HG03108 (cell line): ENCODE results near the gene MAP4K3.
"Not testable (repeated sequence)": the region's sequence is repeated elsewhere in the genome, so short reads cannot be mapped to it uniquely, and the experiment has no call there.

Experiments
- ATAC-seq: cut with Tn5 transposase; IDR thresholded peaks from one replicate; pipeline ENCODE4 v1.9.1; 2021; ENCODE audit warnings: moderate library complexity; ENCODE audit not compliant: unreplicated experiment

Gene MAP4K3

DNA sequence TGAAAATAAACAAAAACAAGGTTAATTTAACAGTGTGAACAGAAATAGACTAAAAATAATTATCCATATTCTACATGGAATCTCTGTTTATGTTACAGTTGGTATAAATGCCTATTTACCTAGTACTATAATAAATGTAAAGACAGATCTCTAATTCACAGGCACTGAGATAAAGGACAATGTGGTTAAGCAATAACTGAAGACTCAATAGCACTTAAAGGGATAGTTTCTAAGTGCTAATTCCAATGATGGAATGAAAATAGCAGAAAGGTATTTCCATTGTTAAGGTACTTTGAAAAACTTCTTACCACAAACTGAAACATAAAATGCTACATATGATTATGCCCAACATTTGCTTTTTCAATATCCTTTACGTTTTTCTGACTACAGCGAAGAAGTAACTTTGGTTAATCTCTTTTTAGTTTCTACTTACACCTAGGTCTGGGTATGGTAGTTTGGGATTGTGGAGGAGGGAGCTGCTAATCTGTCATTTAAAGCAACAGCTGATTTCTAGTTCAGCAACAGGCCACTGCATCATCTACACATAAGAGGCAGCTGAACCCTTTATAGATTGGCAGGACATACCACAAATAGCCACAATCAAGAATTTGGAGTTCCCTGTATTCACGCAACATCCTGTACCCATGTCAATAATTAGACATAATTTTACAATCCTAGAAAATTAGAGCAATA, 27.2 kb downstream of the MAP4K3 start:
- no peak for ATAC-seq

DNA sequence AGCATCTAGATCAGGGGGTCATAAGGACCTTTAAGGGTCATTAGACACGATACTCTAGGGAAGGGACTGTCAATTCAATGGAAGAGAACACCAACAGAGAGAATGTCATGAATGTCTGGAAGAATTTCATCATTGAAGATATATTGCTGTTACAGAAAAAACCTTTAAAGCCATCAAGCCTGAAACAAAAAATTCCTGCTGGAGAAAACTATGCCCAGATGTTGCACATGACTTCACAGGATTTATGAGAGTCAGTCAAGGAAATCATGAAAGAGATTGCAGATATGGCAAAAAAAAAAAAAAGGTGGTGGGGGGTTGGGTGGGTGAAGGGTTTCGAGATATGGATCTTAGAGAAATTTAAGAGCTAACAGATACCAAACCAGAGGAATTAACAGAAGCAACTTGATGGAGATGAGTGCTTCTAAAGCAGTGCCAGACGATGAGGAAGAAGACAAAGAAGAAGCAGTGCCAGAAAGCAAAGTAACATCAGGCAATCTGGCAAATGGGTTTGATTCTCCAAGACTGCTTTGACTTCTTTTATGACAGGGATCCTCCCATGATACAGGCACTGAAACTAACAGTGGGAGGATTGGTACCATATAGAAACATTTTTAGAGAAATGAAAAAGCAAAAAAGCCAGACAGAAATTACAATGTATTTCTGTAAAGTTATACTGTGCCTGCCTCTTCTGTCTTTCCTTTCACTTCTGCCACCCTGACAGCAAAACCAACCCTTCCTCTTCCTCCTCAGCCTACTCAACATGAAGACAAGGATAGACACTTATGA, 28.5 kb downstream of the MAP4K3 start:
- peak; percentile 48 for ATAC-seq

DNA sequence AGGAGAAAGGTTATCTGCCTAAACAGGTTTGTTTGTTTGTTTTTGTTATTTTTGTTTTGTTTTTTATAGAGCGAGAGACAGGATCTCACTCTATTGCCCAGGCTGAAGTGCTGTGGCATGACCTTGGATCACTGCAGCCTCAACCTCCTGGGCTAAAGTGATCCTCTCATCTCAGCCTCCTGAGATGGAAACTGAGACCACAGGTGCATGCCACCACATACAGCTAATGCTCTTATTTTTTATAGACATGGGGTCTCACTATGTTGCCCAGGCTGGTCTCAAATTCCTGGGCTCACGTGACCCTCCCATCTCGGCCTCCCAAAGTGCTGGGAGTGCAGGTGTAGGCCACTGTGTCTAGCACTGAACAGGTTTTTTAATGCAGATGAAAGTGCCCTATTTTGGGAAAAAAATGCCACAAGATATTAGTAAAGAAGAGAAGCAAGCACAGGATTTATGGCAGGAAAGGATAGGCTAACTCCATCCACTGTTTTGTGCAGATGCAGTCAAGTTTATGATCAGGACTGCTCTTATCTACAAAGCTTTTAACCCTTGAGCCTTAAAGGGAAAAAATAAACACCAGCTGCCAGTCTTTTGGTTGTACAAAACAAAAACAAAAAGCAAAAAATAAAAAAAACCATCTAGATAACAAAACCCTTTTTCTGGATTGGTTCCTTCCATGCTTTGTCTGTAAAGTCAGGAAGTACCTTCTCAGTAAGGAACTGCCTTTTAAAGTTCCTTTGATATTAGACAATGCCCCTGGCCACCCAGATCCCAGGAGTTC, 29.4 kb downstream of the MAP4K3 start:
- no peak for ATAC-seq

DNA sequence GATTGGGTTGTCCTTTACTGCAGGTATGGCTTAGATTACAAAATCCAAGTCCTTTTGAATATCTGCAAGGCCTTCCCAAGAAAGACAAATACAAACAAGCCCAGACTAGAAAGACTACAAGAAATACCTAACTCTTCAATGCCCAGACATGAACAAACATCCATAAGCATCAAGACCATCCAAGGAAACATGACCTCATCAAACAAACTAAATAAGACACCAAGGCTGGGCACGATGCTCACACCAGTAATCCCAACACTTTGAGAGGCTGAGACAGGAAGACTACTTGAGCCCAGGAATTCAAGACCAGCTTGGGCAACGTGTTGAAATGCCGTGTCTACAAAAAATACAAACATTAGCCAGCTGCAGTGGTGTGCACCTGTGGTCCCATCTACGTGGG, 31.7 kb downstream of the MAP4K3 start:
- no peak for ATAC-seq

DNA sequence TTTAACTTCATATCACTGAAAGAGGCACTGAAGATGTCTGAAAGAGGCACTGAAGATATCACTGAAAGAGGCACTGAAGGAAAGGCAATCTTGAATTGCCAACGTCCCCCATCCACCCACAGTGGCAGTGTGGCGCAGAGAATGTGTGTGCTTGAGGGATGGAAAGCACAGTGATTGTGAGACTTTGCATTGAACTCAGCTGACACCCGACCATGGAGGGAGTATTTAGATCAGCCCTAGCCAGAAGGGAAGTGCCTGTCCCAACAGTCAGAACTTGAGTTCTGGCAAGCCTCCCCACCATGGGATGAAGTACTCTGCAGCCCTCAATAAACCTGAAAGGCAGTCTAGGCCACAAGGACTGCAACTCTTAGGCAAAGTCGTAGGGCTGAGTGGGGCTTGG, 33.8 kb downstream of the MAP4K3 start:
- ATAC-seq: no peak

DNA sequence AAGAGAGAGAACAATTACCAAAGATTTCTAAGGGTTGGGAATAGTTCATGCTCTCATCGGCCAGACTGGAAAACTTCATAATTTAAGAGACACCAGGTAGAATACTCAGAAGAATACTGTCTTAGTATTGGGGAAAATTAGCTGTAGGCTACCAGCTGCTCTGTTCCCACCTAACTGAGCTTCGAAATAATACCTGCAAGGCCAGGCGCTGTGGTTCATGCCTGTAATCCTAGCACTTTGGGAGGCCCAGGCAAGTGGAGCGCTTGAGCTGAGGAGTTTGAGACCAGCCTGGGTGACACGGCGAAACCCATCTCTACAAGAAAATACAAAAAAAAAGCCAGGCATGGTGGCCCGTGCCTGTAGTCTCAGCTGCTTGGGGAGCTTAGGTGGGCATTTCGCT, 35.8 kb downstream of the MAP4K3 start:
- no peak for ATAC-seq

DNA sequence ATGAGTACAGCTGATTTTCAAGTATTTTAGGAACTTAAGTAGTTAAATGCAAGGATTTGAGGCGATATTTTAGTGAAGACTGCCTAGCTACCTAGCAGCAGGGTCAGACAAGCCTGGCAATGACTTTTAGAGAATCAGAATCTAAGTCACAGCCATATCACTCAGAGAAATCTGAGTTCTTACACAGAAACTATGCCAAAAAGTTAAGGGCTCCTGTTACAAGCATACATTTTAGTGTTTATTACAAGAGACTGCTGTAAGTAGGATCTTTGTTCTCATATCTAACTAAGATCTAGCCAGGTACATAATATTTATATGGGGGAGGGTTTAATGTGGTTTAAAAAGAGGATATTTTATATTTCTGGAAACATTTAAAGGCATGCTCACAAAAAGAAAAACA, 37.5 kb downstream of the MAP4K3 start:
- ATAC-seq: no peak

DNA sequence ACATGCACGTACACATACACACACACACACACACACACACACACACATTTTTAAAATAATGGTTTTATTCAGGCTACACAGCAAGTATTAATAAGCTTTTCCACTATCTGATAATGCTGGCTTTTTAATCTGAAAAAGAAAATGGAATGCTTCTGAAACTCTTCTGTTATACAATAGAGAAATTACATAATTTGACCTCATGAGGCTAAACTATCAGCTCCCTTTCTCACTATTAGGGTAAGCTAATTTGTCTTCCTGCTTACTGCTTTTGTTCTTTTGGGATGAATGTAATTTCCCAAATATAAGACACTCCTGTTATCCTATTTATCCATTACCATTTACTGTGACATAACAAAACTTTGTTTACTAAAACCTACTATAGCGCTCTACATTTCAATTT, 41.8 kb downstream of the MAP4K3 start:
- ATAC-seq: no peak

DNA sequence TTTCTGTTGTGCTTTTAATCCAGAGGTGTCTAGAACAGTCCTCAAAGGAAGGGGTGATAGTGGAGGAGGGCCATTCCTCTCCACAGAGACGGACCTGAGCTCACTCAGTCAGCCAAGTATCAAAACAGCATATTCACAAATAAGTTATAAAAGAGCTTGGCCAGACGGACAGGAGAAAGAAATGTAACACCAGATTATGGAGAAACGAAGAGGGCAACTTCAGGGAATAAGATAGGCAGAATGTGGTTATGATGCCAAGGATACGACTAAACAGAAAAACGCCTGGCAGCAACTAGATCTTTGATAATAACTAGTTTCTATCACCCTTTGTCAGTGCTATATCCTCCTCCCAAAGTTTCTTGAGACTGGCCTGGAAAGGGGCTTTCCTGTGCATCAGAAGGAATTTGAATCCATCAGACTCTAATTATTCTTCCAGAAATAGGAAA, 42.5 kb downstream of the MAP4K3 start:
- ATAC-seq: no peak

DNA sequence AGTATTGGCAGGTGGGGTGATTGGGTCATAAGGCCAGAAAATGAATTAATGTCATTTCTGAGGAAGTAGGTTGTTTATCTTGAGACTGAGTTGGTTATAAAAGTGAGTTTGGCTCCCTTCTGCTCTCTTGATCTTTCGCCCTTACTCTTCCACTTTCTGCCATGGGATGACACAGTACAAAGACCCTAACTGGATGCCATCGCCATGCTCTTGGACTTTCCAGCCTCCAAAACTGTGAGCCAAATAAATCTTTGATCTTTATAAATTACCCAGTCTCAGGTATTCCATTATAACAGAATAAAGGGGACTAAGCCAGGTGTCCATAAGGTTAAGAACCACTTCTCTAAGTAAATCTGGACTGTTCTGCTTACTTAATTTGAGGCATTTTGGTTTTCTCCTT, 44.4 kb downstream of the MAP4K3 start:
- no peak for ATAC-seq

DNA sequence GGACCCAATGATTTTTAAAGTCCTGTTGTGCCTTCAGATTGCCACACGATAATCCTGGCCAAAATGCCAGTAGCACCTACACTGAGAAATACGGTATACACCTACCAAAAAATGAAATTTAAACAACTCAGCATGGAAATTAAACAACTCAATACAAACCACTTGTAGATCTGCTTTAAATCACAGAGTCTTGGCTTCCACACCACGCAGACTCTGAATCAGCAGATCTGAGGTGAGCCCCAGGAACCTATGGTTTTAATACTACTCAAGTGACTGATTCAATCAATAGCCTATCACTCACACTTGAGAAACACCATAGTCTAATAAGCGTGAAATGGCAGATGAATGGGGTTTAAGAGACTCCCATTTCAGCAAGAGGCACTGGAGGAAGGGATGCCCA, 46.9 kb downstream of the MAP4K3 start:
- ATAC-seq: no peak

DNA sequence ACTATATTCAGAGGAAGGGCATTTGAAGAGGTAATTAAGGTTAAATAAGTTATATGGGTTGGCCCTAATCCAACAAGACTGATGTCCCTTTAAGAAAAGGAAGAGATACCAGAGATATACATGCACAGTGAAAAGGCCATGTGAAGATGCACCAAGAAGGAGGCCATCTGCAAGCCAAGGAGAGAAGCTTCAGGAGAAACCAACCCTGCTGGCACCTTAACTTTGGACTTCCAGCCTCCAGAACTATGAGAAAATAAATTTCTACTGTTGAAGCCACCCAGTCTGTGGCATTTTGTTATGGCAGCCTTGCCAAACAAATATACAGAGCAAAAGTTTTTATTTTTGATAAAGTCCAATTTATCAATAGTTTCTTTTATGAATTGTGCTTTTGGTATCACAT, 51.0 kb downstream of the MAP4K3 start:
- no peak for ATAC-seq

DNA sequence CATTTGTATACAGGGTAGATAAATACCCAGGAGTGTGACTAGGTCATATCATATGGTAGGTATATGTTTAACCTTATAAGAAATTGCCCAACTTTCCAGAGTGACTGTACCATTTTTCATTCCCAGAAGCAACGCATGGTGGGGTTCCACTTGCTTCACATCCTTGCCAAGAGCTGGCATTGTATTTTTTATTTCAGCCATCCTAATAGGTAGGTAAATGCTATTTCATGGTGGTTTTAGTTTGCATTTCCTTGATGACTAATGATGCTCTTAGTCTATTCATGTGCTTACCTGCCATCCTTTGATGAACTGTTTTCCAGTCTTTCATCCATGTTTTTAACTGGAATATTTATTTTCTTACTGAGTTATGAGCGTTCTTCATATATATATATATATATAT, 51.9 kb downstream of the MAP4K3 start:
- no peak for ATAC-seq

DNA sequence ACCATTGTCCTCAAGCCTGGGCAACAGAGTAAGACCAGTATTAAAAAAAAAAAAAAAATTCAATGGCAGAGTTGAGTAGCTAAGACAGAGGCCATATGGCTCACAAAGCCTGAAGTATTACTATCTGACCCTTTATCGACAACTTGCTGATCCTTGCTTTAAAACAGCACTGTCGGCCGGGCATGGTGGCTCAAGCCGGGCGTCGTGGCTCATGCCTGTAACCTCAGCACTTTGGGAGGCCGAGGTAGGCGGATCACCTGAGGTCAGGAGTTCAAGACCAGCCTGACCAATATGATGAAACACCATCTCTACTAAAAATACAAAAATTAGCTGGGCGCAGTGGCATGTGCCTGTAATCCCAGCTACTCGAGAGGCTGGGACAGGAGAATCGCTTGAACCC, 53.0 kb downstream of the MAP4K3 start:
- ATAC-seq: not testable (repeated sequence)

DNA sequence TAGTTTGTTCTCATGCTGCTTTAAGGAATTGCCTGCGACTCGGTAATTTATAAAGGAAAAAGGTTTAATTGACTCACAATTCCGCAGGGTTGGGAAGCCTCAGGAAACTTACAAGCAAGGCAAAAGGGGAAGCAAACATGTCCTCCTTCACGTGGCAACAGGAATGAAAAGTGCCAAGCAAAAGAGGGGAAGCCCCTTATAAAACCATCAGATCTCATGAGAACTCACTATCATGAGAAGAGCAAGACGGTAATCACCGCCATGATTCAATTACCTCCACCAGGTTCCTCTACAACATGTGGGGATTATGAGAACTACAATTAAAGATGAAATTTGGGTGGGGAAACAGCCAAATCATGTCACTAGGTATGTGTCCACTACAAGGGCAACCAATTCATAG, 53.9 kb downstream of the MAP4K3 start:
- no peak for ATAC-seq

DNA sequence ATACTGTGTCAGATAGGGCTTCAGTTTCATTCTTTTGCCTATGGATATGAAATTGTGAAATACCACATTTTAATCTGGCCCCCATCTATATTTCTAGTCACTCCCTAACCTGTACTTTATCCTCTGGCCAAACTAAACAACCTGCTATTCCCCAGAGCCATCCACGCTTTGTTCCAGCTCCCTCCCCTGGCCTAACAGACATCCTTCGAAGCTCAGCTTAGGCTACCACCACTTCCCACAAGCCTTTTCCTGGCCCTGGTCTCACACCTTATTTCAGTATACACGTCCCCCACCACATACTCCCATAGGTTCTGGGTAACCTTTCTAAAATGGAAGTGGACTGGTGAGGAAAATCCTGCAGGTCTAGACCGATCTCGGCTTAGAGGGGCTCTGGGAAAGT, 55.4 kb downstream of the MAP4K3 start:
- ATAC-seq: no peak

DNA sequence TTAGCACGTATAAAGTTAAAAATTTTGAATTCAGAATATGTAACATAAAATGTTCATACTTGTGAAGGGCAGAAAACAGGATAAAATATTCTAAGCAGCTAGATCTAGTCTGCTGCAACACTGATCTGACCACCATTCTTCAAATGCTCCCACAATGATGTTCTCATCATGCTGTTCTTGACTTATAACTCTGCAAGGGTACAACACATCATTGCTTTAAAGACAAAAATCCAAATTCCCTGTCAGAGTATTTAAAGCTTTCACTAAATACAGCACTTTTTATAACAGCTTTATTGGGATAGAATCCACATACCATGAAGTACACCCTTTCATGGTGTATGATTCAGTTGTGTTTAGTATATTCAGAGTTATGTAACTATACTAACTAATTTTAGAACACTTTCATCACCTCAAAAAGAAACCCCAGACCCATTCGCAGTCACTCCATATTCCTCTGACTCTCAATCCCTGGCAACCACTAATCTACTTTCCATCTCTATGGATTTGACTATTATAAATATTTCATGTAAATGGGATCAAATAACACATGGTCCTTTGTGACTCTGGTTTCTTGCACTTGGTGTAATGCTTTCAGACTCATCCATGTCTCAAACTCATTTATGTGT, 56.4 kb downstream of the MAP4K3 start:
- ATAC-seq: no peak

DNA sequence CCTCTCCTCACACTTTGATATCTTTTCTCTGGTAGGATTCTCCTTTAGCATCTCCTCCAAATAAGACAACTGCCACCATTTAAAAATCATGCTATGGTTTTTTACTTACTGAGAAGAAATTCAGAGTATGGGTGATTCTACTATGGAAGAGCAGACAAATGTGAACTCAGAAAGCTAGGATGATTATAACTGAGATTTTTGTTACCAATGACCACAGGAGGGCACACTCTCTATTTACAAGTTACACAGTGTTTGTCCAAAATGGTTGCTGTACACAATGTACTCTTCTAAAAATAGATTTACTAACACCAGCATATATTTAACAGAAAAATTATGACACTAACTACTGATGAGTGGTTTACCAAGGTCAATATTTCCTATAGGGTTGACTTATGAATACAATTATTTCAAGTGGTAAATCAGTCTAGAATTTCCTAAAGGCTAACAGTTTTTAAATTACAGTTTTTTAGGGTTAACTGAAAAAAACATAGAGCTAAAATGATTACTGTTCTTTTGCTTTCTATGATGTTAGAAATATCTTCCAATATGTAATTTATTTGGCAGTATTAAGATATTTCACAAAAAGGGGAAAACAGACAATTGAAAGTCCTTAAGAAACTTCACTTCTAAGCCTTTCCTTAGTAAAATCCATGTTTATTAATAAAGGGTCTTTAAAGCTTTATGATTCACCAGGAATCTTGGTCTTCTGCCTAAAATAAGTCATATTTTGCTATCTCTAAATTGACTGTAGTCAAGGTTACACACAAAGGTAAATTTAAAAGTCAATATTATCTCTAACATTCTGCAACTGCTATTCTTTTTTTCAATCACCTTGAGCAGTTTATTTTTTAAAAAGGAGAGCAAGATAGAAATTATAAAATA, 57.2 kb downstream of the MAP4K3 start:
- ATAC-seq: peak; percentile 67

DNA sequence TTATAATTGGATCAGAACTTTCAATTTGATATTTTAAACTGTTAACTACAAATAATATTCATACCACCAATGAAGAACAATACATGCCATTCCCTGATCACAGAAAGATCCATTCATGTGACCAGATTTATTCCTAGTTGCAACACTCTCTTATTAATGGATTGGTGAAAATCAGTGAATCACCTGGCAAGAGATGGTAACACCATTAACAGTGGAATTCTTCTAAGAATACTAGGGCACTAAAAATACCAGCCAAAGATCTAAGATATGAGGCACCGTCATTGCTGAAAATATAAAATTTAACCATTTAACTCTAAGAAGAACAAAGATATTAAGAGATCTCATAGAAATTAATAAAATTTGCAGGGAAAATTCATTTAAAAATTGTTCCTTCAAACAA, 58.1 kb downstream of the MAP4K3 start:
- no peak for ATAC-seq

DNA sequence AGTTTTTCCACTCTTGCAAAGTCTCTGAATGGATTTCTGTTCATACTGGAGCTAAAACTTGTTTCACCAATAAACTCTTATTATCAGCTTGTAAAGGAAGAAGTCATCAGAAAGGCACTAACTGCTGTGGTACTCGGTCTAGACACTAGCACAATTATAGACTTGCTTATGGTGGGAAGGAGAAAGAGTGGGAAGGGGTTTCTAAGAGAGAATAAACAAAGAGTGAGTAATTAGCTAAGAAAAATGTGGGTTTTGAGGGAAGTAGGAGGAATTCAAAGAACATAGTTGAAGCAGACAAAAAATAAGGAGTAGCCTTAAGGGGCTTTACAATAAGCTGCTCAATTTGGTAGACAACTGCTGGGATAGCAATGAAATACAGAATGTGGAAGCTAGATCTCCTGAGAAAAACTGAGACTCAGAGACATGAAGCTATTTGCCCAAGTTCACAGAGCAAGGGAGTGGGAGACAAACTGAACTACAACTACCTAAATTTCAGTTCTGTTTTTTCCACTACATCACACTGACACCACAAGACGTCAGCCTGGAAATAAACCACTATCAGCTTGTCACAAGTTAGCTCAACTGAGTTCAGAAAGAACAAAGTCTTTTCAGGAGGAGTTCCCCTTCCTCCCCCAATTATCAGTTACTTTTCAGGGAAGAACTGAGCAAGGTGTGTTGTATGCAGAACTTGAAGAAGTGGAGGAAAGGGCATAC, 59.7 kb downstream of the MAP4K3 start:
- peak; percentile 63 for ATAC-seq
